BE2C (cell line): ENCODE data around the gene ZHX3.

Experiments
- DNase-seq: peaks from one replicate; pipeline ENCODE4 v3.0.0-alpha.2; 2020
- H3K27me3 ChIP-seq: fragments of 250-450 bp; sonication (Bioruptor Pico); 2 replicates; pipeline ENCODE4 v1.5.1; 2020; ENCODE audit warnings: mild to moderate bottlenecking
- H3K36me3 ChIP-seq: fragments of 250-450 bp; sonication (Bioruptor Pico); 2 replicates; pipeline ENCODE4 v1.5.1; 2020; ENCODE audit warnings: mild to moderate bottlenecking
- H3K4me1 ChIP-seq: fragments of 250-450 bp; sonication (Bioruptor Pico); 2 replicates; pipeline ENCODE4 v1.5.1; 2020
- H3K4me3 ChIP-seq: 2 replicates; pipeline ENCODE4 v1.5.1; 2011; ENCODE audit warnings: low read depth, low read length
- H3K9me3 ChIP-seq: fragments of 250-450 bp; sonication (Bioruptor Pico); 2 replicates; pipeline ENCODE4 v1.5.1; 2020
- CTCF ChIP-seq: IDR thresholded peaks from 2 replicates; pipeline ENCODE4 v1.5.1; 2012; ENCODE audit warnings: mild to moderate bottlenecking, low read depth, low read length

The ZHX3 gene

DNA sequence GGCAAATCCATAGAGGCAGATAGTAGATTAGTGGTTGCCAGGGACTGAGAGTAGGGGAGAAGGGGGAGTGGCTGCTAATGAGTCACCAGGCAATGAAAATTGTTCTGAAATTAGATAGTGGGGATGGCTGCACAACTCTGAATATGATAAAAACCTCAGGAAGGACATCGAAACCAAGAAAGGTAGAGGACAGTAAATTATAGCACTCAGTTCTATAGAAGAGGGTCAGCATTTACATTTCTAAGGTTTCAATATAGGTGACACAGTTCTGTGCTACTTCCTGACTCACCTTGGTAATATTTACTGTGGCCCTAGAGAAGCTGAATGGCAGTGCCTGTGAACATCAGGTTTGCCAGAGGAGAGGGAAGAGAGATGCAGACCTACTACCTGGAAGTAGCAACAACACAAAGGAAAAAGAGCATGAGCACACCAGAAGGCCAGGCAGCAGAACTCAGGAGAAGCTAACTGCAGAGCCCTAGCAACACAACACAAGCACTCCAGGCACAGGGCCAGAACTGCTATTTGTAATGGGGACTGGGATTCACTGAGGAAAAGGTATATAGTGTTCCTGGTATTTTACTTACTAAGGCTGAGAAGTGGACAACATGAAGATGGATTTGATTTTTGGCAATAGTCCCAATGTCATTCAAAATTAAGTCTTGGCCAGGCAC, 104.2 kb downstream of the ZHX3 start:
- Histone ChIP-seq H3K36me3 (no peaks in the 10 kb centered on the region), H3K4me1 (peaks cover 9% of the 10 kb centered on the region), H3K27me3 (no peaks in the 10 kb centered on the region), H3K4me3 (no peak overlapping the region), H3K9me3 (no peaks in the 10 kb centered on the region)
- DNase-seq: peak; percentile 69
- TF ChIP-seq CTCF: no peak

GRCh38 chr20:41205313-41205712, 112.2 kb downstream of the ZHX3 start:
- no peaks in the 10 kb centered on the region for H3K27me3 ChIP-seq
- no peak for DNase-seq
- no peaks in the 10 kb centered on the region for H3K4me1 ChIP-seq
- no peaks in the 10 kb centered on the region for H3K9me3 ChIP-seq
- TF ChIP-seq CTCF: no peak
- H3K36me3 ChIP-seq: peaks cover 12% of the 10 kb centered on the region
- no peak overlapping the region for H3K4me3 ChIP-seq

DNA sequence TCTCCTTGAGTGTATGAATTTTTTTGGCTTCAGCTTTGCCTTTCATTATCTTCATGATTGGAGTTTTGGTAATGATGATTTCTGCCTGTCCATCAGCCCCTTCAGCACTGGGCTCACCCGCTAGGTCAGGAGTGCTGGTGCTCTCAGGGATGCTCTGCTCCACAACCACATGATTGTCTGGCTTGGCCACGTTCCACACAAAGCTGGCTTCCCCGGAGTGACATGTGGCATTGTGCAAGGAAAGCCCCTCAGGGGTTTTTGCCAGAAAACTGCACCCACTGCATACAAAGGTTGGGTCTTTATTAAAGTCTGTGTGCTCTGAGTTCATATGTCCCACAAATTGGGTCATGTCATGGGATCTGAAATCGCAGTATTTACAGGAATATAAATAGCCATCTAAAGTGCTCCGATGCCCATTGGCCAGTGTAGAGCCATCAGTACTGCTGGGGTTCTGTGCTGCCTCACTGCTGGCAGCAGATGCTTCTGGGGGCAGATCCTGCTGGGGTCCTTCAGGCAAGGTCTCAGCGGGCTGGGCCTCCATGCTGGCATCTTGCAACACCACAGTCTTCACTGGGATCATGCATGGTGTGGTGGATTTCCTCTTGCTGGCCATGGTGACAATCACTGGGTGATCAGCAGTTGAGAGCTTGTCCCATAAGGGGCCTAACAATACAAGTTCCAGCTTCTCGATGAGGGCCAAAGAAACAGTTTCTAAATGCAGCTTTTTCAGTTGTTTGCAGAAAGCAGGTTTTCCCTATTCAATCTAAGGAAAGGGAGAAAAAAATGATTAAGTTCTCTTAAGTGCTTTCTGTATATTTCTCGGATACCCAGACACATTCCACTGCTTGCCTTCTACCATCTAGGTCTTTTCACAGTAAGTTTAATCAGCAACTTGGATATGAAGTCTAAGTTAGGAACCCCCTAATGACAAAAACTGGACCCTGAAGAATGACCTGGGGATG, 112.9 kb downstream of the ZHX3 start:
- DNase-seq: peak; percentile 56
- no peaks in the 10 kb centered on the region for H3K4me1 ChIP-seq
- no peak for TF ChIP-seq CTCF
- H3K36me3 ChIP-seq: peaks cover 12% of the 10 kb centered on the region
- H3K27me3 ChIP-seq: no peaks in the 10 kb centered on the region
- no peaks in the 10 kb centered on the region for H3K9me3 ChIP-seq
- no peak overlapping the region for H3K4me3 ChIP-seq

DNA sequence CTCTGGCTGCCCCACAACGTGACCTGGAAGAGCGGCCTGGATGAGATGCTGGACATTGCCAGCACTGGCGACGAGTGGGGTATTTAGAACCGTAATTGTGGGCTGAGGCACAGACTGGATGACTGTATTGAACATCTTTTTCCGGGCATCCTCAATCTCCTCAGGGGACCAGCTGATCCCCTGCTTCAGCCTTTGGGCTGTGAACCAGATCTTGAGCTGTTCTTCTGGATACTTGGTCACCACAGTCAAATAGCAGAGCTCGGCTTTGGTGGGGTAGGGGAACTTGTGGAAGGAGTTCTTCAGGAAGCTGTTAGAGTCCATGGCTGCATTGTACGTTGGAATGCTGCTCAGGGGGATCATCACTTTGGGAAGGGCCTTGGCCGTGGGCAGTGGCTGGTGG, 113.9 kb downstream of the ZHX3 start:
- TF ChIP-seq CTCF: no peak
- H3K36me3 ChIP-seq: peaks cover 12% of the 10 kb centered on the region
- no peaks in the 10 kb centered on the region for H3K27me3 ChIP-seq
- DNase-seq: no peak
- H3K9me3 ChIP-seq: no peaks in the 10 kb centered on the region
- H3K4me1 ChIP-seq: no peaks in the 10 kb centered on the region
- no peak overlapping the region for H3K4me3 ChIP-seq

DNA sequence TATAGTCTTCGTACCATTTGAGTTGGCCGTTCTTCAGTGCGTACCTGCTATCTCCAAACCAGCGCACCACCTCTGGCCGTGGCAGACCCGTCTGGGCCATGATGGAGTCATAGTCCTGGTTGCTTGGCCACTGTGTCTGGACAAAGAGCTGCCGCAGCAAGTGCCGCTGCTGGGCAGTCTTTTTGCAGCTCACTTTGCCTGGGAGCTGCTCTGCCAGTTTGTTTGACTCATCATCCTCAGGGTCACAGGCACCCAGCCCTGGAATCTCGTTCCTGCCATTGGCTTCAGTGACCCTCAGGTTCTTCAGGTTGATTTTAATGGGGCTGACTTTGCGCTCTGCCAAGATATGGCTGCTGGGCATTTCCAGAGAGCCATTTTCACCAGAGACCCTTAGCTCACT, 115.1 kb downstream of the ZHX3 start:
- H3K4me1 ChIP-seq: no peaks in the 10 kb centered on the region
- H3K36me3 ChIP-seq: peaks cover 12% of the 10 kb centered on the region
- H3K27me3 ChIP-seq: no peaks in the 10 kb centered on the region
- no peak overlapping the region for H3K4me3 ChIP-seq
- no peak for DNase-seq
- TF ChIP-seq CTCF: no peak
- H3K9me3 ChIP-seq: no peaks in the 10 kb centered on the region

DNA sequence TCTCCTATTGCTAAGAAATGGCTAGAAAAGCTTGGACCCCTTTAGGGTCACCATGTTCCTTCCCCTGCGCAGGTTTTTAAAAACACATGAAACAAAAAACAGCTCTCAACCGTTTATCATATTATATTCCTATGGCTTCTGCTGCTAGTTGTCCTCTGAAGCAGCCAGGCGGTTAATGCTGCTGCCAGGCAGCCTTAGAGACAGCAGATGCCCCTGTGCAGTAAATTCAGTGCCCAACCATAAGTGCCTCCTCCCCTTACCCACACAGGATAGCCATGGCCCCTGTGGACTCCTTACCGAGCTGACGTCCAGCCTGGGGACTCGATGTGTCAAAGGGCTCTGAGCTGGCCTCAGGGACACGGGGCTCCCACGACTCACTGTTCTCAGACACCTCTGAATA, 115.8 kb downstream of the ZHX3 start:
- Histone ChIP-seq H3K27me3 (no peaks in the 10 kb centered on the region), H3K4me1 (no peaks in the 10 kb centered on the region), H3K36me3 (peaks cover 12% of the 10 kb centered on the region), H3K9me3 (no peaks in the 10 kb centered on the region), H3K4me3 (no peak overlapping the region)
- no peak for DNase-seq
- no peak for TF ChIP-seq CTCF
